NCI-H526 treated with DMSO at 0.1 percent for 48 hours (cell line): ENCODE data around the gene MBP.

Experiments used
- DNase-seq: peaks from one replicate; lab custom pipeline; 2025; lab: John Stamatoyannopoulos, UW

The MBP gene

DNA sequence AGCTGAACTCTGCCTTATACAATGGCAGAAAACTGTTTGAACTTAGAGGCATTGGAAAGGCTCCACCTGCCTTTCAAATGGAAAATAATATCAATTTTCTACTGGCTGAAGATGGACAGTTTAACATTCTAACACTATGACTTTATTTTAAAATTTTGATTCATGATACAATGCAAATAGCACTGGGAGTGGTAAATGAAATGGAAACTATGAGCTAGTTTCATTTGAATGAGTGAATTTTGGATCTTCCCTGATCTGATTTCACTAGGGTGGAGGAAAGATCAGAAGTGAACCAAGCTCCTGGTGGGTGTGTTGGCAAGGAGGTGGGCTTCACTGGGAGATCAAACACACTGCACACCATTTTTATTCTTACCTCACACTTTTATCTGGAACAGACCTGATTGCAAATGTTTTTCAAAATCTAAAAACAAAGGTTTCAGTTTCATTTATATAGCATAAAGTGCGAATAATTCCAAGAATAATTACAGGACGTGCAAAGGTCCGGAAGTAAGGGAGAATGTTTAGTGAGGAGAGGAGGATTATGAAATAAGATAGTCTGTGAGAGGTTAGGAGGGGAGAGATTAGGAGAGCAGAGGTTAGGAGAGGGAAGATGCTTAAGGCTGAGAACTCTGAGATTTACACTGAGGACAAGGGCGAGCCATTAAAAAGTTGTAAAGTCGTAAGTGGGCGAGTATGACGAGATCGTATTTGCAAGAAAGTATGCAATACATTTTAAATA lies 18.6 kb upstream of the MBP start:
- no peak for DNase-seq

DNA sequence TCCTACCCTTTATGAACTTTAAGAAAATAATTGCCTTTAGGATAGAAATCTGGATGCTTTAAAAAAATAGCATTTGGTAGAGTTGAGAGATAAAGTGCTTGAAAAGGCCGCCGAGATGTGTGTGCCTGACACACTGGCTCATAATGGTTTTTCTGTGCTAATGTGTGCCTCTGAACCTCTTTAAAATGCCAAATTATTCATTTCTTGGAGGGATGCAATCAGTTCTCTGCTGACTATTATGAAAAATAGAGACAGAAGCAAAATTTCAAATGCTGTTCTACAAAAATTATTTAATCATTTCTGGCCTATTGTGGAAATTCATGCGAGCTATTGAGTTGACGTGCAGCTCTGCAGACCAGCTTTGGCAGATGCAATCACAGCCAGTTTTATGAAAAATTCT lies 18.0 kb upstream of the MBP start:
- DNase-seq = no peak

DNA sequence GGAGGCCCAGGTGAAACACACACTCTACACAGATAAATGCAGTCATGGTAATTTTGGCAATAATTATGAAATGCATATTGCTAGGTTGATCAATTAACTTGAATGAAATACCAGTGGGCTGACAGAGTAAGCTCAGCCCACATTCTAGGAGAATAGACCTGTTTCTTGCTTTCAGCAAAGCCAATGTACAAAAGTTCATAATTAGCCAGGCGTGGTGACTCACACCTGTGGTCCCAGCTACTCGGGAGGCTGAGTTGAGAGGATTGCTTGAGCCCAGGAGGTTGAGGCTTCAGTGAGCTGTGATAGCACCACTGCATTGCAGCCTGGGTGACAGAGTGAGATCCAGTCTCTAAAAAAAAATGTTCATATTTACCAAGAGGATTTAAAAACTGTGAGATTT lies 15.7 kb upstream of the MBP start:
- DNase-seq = no peak

DNA sequence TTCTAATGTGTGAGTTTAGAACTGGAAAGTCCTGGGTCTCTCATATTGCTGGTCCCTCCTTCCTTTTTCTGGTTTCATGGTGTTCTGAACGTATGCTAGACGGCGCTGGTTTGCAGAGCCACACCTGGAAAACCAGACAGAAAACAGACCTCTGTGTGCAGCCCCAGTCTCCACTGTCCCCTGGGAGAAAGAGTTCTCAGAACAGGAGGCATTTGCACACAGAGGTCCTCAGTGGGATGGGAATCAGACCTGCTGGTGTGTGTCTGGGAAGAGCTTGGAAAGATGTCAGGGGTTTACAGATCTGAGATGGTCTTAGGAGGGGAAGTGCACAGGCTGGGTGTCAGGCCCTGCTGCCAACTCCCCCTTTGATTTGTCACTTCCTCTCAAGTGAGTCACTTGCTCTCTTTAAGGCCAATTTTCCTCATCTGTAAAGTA lies 14.9 kb upstream of the MBP start:
- DNase-seq = no peak

DNA sequence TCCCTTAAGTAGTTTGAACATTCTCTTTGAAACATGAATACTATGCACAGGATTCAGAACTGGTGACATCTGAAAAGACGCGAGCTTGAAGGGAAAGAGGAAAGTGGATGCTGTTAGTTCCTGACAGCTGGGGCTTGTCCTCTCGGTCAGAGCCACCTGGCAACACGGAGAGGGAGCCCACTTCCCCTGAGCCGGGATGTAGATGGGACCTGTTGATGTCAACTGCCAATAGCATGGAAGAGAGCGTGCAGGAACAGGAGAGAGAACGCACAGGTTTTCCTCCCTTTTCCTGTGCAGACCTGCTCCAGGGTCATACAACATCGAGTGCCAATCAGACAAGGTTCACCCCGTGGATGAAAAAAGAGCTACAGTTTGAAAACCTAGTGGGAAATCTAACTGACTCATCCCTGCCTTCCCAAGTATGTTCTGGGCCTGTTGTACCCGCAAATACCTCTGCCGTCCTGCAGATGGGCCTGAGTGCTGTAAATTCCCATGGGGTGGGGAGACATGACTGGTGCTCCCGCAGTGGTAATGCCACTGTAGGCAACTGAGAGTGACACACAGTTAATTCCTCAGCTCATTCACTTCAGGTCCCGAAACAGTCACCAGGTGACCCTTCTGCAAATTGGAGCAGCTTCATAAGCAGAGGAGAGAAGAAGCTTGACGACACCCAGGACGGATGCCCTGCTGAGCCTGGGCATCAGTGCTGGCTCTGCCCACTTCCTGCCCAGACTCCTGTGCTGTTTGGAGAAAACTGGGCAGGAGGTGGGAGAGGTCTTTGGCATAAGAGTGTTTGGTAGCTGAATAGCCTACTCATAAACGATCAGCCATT lies 13.9 kb upstream of the MBP start:
- no peak for DNase-seq

DNA sequence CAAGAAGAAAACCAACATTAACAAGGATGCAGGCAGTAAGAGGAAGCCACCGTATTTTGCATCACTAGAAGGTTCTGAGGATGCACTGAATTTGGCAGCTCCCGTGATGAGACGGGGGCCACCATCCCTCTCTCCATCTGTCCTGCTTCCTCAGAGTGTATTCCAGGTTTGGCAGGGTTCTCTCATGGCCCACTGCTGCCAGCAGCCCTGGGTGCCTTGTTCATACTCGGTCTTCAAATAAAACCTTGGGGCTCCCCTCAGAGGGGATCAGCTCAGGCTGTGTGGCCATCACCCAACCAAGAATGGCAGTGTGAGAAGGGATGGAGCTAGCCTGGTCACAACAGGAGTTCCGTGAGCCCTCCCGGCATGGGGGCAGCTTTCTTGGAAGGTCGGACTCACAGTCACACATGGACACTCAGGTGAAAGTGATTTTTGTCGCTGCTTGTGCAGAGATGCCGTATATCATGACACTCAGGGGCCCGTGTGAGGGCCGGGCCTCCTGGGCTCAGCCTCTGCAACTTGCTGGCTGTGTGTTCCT lies 12.8 kb upstream of the MBP start:
- no peak for DNase-seq

DNA sequence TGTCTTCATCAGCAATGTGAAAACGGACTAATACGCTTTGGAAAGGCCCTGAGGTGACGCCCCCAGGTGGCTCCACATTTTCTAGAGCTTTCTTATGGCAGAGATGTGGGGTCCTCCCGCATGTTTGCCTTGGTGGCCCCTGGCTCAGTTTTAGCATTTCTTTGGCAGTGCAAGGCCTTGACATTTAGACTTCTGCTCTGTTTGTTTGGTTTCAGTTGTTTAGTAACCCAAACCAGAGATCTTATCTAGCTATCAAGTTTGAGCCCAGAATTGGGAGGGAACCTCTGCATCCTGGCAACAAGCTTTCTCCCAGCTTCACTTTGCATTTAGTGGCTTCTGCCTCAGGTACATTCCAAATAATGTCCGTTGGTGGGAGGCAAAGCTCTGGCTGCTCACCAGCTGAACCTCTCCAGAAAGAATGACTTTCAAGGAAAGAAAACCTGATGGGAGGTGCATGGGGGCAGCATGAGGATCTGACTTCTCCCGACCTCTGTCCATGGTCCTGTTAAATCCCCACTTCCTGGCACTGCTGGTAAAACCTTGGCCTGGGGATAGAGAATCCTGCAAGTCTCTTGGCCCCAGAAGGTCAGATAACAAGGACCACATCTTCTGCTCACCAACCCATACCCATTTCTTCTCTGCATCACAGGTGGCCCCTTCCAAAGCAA lies 12.0 kb upstream of the MBP start:
- no peak for DNase-seq

DNA sequence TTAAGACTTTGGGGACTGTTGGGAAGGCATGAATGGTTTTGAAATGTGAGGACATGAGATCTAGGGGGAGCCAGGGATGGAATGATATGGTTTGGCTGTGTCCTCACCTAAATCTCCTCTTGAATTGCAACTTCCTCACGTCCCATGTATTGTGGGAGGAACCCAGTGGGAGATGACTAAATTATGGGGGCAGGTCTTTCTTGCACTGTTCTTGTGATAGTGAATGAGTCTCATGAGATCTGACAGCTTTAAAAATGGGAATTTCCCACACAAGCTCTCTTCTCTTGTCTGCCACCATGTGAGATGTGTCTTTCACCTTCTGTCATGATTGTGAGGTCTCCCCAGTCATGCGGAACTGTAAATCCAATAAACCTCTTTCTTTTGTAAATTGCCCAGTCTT lies 11.5 kb upstream of the MBP start:
- DNase-seq = no peak

DNA sequence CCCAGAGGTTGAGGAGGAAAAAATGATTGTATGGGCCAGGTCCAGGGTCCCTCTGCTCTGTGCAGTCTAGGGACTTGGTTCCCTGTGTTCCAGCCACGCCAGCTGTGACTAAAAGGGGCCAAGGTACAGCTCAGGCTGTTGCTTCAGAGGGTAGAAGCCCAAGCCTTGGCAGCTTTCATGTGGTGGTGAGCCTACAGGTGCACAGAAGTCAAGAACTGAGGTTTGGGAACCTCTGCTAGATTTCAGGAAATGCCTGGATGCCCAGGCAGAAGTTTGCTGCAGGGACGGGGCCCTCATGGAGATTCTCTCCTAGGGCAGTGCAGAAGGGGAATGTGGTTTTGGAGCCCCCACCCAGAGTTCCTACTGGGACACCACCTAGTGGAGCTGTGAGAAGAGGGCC lies 10.6 kb upstream of the MBP start:
- no peak for DNase-seq

DNA sequence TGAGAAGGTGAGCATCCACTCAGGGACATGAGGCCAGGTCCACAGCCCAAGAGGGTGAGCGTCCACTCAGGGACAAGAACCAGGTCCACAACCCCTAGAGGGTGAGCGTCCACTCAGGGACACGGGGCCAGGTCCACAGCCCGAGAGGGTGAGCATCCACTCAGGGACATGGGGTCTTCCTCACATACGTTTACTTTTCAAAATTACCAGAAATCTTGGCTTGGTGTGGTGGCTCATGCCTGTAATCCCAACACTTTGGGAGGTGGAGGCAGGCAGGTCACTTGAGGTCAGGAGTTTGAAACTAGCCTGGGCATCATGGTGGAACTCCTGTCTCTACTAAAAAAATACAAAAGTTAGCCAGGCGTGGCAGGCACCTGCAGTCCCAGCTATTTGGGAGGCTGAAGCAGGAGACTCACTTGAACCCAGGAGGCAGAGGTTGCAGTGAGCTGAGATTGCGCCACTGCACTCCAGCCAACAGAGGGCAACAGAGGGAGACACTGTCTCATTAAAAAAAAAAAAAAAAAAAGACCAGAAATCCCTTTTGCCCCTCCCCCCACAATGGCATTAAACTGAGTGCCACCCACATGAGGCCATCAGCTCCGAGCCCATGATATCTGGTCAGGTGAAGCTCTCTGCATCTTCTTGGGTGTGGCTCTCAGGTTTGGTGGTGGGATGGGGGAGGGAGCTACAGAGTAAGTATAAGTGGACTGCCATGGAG lies 9.0 kb upstream of the MBP start:
- DNase-seq = no peak

DNA sequence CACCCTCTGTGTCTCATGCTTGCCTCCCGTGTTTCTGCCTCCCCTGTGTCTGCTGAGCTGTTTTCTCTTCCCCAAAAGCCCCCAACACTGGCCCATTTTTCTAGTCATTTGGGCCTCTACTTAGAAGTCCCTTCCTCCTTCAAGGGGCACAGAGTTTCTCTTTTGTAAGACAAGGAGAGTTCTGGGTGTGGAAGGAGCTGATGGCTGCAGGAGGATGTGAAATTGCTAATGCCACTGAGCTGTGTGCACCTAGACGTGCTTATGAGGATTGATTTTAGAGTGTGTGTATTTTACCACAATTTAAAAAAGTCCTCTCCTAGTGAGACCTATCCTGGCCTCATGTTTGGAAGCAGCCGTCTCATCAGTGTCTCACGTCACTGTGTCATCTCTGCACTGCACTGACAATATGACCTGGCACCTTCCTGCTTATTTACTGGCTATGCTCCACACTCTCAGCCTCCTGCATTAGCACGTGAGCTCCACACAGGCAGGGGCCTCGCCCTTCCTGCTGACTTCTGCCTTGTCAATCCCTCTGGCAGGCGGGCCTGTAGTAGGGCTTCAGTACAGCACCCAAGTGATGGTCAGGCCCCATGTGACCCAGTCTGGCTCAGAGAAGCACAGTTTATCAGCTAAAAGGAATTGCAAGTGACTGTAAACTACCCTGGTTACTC lies 8.0 kb upstream of the MBP start:
- DNase-seq = no peak

DNA sequence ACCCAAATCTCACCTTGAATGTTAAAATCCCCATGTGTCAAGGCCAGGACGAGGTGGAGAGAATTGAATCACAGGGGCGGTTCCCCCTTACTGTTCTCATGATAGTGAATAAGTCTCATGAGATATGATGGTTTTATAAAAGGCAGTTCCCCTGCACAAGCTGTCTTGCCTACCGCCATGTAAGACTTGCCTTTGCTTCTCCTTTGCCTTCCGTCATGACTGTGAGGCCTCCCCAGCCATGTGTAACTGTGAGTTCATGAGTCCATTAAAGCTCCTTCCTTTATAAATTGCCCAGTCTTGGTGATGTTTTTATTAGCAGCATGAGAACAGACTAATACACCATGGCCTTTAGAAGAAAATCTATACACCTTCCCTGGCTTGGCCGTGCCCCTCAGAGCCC lies 7.4 kb upstream of the MBP start:
- no peak for DNase-seq

DNA sequence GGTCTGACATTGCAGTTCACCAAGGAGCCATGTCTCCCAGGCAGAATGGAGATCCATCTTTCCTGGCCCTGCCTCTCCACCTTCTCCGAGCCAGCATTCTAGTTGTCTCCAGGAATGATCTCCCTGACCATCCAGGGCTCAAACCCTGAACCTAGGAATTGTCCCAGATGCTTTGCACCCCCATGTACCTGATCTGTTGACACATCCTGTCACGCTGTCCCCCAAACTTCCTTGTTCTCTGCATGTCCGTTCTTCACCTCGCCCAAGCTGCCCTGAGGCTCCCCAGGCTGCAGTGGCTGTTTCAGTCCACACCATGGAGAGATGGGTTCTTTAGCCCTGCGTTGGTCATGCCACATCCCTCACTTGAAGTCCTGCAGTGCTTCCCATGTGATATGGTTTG lies 7.0 kb upstream of the MBP start:
- DNase-seq = no peak

DNA sequence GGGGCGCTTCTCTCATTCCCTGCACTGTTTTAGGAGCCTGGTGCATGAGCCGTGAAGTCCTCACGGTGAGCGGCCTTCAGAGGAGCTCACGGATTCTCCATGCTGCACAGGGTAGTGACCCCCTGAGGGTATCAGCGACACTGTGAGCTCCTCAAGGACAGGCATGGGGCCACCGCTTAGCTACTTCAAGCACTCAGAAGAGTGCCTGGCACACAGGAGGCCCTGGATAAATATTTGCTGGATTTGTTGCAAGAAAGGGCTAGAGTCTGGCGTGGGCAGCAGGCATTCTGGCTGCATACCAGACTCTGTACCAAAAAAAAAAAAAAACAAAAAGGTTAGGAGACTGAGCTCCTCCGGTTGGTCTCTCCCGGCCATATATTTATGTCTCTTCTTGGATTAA lies 5.7 kb upstream of the MBP start:
- DNase-seq = no peak

DNA sequence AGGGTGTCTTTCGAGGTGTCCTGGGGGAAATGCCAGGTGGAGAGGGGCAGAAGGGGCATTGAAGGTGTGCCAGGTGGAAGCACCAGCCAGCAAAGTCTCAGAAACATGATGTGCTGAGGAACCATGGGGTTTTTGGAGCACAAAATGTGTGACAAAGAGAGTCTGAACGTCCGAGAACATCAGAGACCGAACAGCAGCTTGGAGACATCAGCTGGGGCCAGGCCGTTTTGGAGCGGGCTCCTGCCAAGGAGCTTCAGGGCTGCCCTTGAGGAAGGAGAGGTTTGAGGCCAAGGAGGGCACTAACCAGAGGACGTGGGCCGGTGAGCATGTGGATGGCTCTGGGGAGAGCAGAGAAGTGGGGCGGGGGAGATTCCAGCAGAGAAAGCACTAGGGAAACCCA lies 5.3 kb upstream of the MBP start:
- no peak for DNase-seq

DNA sequence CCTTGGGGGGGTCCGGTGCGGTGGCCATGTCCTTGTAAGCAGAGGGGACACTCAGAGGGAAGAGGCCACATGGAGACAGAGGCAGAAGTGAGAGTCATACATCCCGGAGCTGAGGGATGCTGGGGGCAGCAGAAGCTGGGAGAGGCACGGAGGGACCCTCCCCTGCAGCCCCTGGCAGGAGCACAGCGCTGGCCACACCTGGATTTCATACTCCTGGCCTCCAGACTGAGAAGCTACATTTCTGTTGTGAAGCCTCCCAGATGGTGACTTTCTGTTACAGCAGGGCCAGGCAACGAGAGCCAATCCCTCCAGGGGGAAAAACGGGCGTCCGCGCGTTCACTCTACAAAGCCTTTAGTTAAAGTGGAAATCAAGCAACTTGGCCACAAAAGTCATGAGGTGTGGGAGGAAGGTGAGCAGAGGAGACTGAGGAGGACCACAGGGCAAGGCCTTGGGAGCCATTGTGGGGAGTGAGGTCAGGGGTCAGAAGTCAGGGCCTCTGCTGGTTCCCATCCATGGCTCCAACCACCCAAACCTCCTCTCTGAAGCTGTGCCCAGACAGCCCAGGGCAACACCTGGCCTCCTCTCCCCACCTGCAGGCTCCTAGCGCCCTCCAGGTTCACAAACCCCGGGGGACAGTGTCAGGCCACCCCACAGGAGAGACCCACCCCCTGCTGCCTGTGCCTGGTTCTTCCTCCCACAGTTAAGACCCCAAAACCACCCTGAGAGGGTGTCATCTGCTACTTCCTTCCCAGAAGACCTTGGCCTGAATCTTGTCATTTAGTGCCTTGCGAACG lies 4.5 kb upstream of the MBP start:
- DNase-seq = no peak

DNA sequence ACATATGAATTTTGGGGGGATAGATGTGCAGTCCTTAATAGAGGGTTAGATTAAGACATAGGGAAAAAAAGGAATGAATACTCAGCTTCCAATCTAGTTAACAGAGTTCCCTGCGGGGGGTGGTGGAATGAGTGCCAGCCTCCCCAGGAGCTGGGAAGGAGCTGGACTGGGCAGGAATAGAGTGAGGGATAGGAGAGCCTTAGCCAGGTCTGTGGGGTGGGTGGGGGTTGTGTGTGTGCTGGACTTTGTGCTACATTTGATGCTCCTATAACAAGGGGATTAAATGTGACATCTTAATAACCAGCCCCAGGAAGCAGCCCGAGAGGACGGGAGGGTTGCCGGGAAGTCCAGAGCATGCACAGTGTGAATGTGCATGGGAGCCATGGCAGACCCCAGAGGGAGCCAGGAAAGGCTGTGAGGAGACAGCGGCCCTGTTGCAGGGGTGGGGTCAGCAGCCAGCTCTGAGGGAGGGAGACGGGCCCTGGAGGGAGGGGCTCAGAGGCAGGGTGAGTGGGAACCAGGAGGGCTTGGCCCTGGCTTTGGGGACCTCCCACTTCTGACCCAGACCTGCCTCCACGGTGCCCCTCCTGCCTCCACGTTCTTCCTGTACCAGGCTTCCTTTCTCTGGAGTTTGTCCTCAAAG lies 3.6 kb upstream of the MBP start:
- DNase-seq = no peak

DNA sequence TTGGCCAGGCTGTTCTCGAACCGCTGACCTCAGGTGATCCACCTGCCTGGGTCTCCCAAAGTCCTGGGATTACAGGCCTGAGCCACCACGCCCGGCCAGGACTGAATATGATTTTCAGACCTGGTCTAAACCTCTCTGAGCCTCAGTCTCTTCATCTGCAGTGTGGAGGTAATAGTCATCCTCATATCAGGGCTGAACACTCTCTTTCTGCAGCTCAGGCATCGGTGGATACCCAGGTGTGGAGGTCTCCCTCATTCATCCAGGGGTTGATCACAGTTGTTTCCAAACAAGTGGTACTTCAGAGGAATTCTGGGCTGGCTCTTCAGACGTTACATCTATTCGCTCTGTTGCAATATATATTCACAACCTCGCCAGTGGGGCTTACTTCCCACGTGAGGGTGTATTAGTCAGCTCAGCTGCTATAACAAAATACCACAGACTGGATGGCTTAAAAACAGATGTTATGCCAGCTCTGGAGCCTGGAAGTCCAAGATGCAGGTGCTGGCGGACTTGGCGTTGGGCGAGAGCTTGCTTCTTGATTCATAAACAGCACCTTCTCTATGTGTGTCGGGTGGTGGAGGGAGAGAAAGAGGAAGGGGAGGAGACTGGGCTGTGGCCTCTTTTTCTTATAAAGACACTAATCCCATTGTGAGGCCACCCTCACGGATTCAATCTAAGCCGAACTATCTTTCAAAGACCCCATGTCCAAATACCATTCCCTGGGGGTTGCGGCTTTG lies 2.9 kb upstream of the MBP start:
- DNase-seq = no peak

DNA sequence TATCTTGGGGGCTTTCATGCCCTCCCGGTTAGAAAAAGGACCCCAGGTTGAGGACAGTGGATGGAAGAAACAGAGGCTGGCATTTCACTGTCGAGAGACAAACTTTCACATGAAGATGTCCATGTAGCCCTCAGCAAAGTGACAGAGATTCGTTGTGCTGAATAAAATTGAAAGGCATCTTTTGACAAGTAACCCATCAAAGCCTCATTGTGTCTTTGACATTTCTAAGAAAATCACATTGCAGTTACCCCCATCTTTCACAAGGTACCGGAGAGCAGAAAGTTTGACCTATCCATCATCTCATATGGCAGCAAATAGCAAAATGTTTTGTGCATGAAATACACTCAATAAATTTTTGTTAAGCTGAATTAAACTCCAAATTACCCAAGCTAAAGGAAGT lies 2.0 kb upstream of the MBP start:
- DNase-seq = no peak
